Liver (tissue), 2 donors: ENCODE measurements around the gene CACHD1.

ENCODE experiments used
- CTCF ChIP-seq: fragments of 150-350 bp; IDR thresholded peaks from 2 replicates; pipeline ENCODE4 v1.5.1; 2017; ENCODE audit warnings: improper control_type of control experiment, low read depth, low read length; ENCODE audit not compliant: missing input control
- FOXA2 ChIP-seq: IDR thresholded peaks from 2 replicates; pipeline ENCODE4 v1.6.1; 2016; ENCODE audit warnings: antibody characterized with exemption
- donor health status: healthy.

DNA sequence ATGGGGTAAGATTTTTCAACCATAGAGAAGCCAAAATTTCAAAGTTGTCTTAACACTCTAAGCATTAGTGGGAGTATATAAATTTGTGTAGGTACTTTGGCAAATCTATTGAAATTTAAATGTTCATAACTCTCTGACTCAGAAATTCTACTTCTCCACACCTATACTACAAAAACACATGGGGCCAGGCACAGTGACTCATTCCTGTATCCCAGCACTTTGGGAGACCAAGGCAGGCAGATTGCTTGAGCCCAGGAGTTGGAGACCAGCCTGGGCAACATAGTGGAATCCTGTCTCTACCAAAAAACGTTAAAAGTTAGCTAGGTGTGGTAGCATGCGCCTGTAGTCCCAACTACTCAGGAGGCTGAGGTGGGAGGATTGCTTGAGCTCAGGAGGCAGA is 233.7 kb downstream of the CACHD1 start:
- TF ChIP-seq CTCF (no peak), FOXA2 (no peak)
